ENCODE data around the gene ELOA. TPM values are rescaled to one million over a fixed set of nuclear protein-coding genes. Genes with fewer than 3 reads are reported as not detected.

ELOA gene
- total RNA-seq, 2 experiments from 2014 or later, result 24.7 to 41.0 TPM

DNA sequence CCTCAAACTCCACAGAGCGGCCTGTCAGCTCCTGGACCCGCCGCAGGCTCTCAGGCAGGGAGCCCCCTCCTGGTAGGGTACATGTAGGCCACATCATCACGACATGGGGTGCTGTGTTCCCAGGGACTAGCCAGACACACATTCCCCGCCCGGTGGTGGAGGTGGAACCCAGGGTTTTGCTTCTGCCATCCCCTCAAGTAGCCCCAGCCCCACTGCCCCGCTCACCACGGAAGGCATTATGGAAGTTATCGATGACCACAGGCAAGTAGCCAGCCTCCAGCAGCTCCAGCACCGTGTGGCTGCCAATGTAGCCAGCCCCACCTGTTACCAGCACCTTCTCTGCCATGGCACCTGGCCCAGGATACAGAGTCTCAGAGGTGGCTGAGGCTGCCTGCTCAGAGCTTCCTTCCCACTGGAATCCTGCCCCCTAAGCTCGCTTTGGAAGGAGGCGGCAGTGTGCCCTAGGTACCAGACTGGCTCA, 55.4 kb downstream of the ELOA start:
- no peaks in the 10 kb centered on the region for H3K9me2 ChIP-seq (ENCODE audit: insufficient read depth, low read length)
- TF ChIP-seq EZH2phosphoT487 (IDR thresholded peaks at IDR 0.05; ENCODE audit: borderline replicate concordance, low read depth, low read length), result no peak
- TF ChIP-seq, protein P1, sequence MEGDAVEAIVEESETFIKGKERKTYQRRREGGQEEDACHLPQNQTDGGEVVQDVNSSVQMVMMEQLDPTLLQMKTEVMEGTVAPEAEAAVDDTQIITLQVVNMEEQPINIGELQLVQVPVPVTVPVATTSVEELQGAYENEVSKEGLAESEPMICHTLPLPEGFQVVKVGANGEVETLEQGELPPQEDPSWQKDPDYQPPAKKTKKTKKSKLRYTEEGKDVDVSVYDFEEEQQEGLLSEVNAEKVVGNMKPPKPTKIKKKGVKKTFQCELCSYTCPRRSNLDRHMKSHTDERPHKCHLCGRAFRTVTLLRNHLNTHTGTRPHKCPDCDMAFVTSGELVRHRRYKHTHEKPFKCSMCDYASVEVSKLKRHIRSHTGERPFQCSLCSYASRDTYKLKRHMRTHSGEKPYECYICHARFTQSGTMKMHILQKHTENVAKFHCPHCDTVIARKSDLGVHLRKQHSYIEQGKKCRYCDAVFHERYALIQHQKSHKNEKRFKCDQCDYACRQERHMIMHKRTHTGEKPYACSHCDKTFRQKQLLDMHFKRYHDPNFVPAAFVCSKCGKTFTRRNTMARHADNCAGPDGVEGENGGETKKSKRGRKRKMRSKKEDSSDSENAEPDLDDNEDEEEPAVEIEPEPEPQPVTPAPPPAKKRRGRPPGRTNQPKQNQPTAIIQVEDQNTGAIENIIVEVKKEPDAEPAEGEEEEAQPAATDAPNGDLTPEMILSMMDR (conservative IDR thresholded peaks at IDR 0.05; ENCODE audit: low read length), result peak; percentile 63
- POLR2A ChIA-PET, result interaction anchor here (0.5 to 0.8 kb wide), 2 partner anchors 51 to 111 kb away, joined by 3 to 4 read pairs; no protein-coding TSS in a partner anchor
- CTCF ChIA-PET (ENCODE audit: unreplicated experiment), result no interaction called here
- no peak overlapping the region for H3K4me3 ChIP-seq (ENCODE audit: low read depth, low read length, poor library complexity, severe bottlenecking)
- H2AFZ ChIP-seq (ENCODE audit: low read length), result no peak overlapping the region
- H4K20me1 ChIP-seq (ENCODE audit: insufficient read depth, low read length), result no peaks in the 10 kb centered on the region
- intact Hi-C loops (cut with micrococcal nuclease; ENCODE audit: unreplicated experiment), result no loop called here
- no peak overlapping the region for H3K27ac ChIP-seq (ENCODE audit: low read depth, low read length, poor library complexity, severe bottlenecking)
- no peak for DNase-seq (ENCODE audit: low spot score)
- H3K4me1 ChIP-seq (ENCODE audit: insufficient read depth, low read length, poor library complexity, severe bottlenecking), result peaks cover 17% of the 10 kb centered on the region
- peaks cover 36% of the 10 kb centered on the region for H3K36me3 ChIP-seq (ENCODE audit: insufficient read depth, low read length)
- peak overlapping the region; percentile 74; the same call in 1 of the 2 replicates for H3K4me2 ChIP-seq (ENCODE audit: low read length)
- H3K79me2 ChIP-seq (ENCODE audit: insufficient read depth, low read depth, low read length), result no peaks in the 10 kb centered on the region
- no peaks in the 10 kb centered on the region for H3K9me3 ChIP-seq (ENCODE audit: low read length)
- BruUV-seq (replicated peaks), result no TSS peak

DNA sequence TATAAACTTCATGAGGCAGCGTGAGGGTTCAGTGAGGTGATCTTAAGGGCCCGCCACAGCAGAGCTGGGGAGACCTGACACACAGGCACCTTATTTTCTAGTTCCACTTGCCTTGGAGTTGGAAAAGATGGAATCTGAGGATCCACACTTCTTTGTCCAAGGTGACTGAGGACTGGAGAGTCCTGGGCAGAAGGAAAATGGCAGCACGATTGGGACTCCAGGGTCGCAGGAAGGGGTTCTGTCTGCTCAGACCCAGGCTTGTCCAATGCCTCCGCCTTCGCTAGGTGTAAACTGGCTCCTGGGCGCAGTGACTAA, 55.9 kb downstream of the ELOA start:
- ChIA-PET CTCF (ENCODE audit: unreplicated experiment) (no interaction called here), POLR2A (interaction anchor here (0.8 to 1.5 kb wide), 2 partner anchors 23 to 110 kb away, joined by 3 read pairs; no protein-coding TSS in a partner anchor)
- Histone ChIP-seq H3K4me1 (ENCODE audit: insufficient read depth, low read length, poor library complexity, severe bottlenecking) (peaks cover 17% of the 10 kb centered on the region), H2AFZ (ENCODE audit: low read length) (no peak overlapping the region), H3K9me2 (ENCODE audit: insufficient read depth, low read length) (no peaks in the 10 kb centered on the region), H4K20me1 (ENCODE audit: insufficient read depth, low read length) (no peaks in the 10 kb centered on the region), H3K79me2 (ENCODE audit: insufficient read depth, low read depth, low read length) (no peaks in the 10 kb centered on the region), H3K4me2 (ENCODE audit: low read length) (peak overlapping the region; percentile 74), H3K36me3 (ENCODE audit: insufficient read depth, low read length) (peaks cover 36% of the 10 kb centered on the region), H3K27ac (ENCODE audit: low read depth, low read length, poor library complexity, severe bottlenecking) (no peak overlapping the region), H3K9me3 (ENCODE audit: low read length) (no peaks in the 10 kb centered on the region), H3K4me3 (ENCODE audit: low read depth, low read length, poor library complexity, severe bottlenecking) (peak overlapping the region; percentile 76)
- TF ChIP-seq EZH2phosphoT487 (IDR thresholded peaks at IDR 0.05; ENCODE audit: borderline replicate concordance, low read depth, low read length), result no peak
- TF ChIP-seq, protein P1 (conservative IDR thresholded peaks at IDR 0.05; ENCODE audit: low read length), result no peak
- intact Hi-C loops (cut with micrococcal nuclease; ENCODE audit: unreplicated experiment), result no loop called here
- DNase-seq (ENCODE audit: low spot score), result no peak
- no TSS peak for BruUV-seq (replicated peaks)

DNA sequence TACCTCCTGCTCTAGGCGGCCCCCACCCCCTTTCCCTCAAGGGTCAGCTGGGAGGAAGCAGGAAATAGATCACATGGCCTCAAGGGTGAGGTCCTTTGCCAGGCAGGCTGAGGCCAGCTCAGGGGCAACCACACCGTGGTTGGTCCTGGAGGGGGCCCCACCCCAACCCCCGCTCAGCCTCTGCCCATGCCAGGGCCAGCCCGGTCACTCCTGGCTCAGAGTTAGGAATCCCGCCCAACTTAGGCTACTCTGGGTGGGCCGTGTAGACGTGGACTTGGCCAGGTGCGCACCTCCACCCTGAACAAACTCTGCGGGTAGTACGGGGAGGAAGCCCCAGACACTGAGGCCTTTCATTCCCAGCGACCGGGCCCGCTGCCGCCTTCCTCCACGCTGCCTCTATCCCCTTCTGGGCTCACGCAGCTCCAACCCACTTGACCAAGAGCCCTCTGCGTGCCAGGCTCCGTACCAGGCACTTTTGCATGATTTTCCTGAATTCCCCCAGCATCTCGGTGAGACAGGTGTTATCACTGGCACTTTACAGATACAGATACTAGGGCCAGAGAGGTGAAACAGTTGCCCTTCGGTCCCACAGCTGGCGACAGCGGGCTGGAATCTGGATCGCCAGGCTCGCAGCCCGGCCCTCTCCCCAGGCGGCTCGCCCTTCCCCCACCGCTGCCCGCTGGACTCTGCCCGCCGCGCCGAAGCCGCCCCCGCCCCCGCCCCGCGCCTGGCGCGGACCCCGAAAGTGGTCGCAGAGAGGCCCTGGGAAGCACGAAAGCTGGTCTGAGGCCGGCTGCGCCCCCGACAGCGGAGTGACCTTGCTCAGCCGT, 56.5 kb downstream of the ELOA start:
- intact Hi-C loops (cut with micrococcal nuclease; ENCODE audit: unreplicated experiment), result no loop called here
- H3K4me3 ChIP-seq (ENCODE audit: low read depth, low read length, poor library complexity, severe bottlenecking), result peak overlapping the region; percentile 76
- H3K9me2 ChIP-seq (ENCODE audit: insufficient read depth, low read length), result no peaks in the 10 kb centered on the region
- no peaks in the 10 kb centered on the region for H3K9me3 ChIP-seq (ENCODE audit: low read length)
- H3K27ac ChIP-seq (ENCODE audit: low read depth, low read length, poor library complexity, severe bottlenecking), result no peak overlapping the region
- no peak overlapping the region for H2AFZ ChIP-seq (ENCODE audit: low read length)
- no peak for DNase-seq (ENCODE audit: low spot score)
- peak overlapping the region; percentile 74 for H3K4me2 ChIP-seq (ENCODE audit: low read length)
- ChIA-PET CTCF (ENCODE audit: unreplicated experiment) (no interaction called here), POLR2A (interaction anchor here (0.6 to 1.5 kb wide), 5 partner anchors 24 to 227 kb away, joined by 3 read pairs; no protein-coding TSS in a partner anchor)
- H3K4me1 ChIP-seq (ENCODE audit: insufficient read depth, low read length, poor library complexity, severe bottlenecking), result peaks cover 22% of the 10 kb centered on the region
- no peaks in the 10 kb centered on the region for H3K79me2 ChIP-seq (ENCODE audit: insufficient read depth, low read depth, low read length)
- TF ChIP-seq EZH2phosphoT487 (IDR thresholded peaks at IDR 0.05; ENCODE audit: borderline replicate concordance, low read depth, low read length), result no peak
- TF ChIP-seq, protein P1 (conservative IDR thresholded peaks at IDR 0.05; ENCODE audit: low read length), result no peak
- BruUV-seq (replicated peaks), result no TSS peak
- peaks cover 36% of the 10 kb centered on the region for H3K36me3 ChIP-seq (ENCODE audit: insufficient read depth, low read length)
- H4K20me1 ChIP-seq (ENCODE audit: insufficient read depth, low read length), result no peaks in the 10 kb centered on the region

Measured in OCI-LY7 (cell line).